HepG2 (cell line): ENCODE results near the gene FOXR1. TPM values are rescaled to one million over a fixed set of nuclear protein-coding genes. Genes with fewer than 3 reads are reported as not detected.

Source experiments
- EEA1 ChIP-seq: sonication (generic); formaldehyde crosslinking; IDR thresholded peaks from 2 replicates; pipeline ENCODE4 v1.5.1; 2020; ENCODE audit warnings: mild to moderate bottlenecking, missing genetic modification reagents, borderline replicate concordance
- HES4 ChIP-seq: sonication (generic); formaldehyde crosslinking; IDR thresholded peaks from 2 replicates; pipeline ENCODE4 v1.9.0; 2021; ENCODE audit warnings: mild to moderate bottlenecking, missing genetic modification reagents, borderline replicate concordance
- ZNF687 ChIP-seq: sonication (generic); formaldehyde crosslinking; IDR thresholded peaks from 2 replicates; pipeline ENCODE4 v1.5.1; 2020; ENCODE audit warnings: mild to moderate bottlenecking, missing genetic modification reagents, moderate library complexity
- ZNF879 ChIP-seq: sonication (generic); formaldehyde crosslinking; IDR thresholded peaks from 2 replicates; pipeline ENCODE4 v1.8.1; 2023; ENCODE audit warnings: missing genetic modification reagents
- polyA plus RNA-seq, 8 experiments: library from polyadenylated mRNA; depleted of rRNA in 3 of 8; stranded (reverse) in 7 of 8; unstranded in 1 of 8; fragments of >200 nt; fragmentation: Illumina TruSeq in 4 of 8; extraction: Trizol in 4 of 8; gene quantifications; 2 replicates each; pipeline versions ENCODE4 v1.2.1 to v1.2.3, GENCODE V29; 2011 to 2016; ENCODE audit warnings: low read depth in 4 of 8, missing spikeins in 1 of 8, mixed read lengths in 1 of 8; ENCODE audit not compliant: insufficient read depth in 1 of 8
- total RNA-seq, 5 experiments: library from RNA; depleted of rRNA; stranded (reverse); fragments of >200 nt; fragmentation: Illumina TruSeq; extraction: Trizol; gene quantifications; 2 replicates each; pipeline ENCODE4 v1.2.3, GENCODE V29; 2016; ENCODE audit warnings: low read depth in 1 of 5
- TF ChIP-seq, protein P1 (sequence below): sonication (generic); formaldehyde crosslinking; IDR thresholded peaks from 2 replicates; pipeline ENCODE4 v1.4.0; 2020; ENCODE audit warnings: missing genetic modification reagents
- TF ChIP-seq, protein P2 (sequence below): sonication (generic); formaldehyde crosslinking; IDR thresholded peaks from 2 replicates; pipeline ENCODE4 v1.4.0; 2020; ENCODE audit warnings: mild to moderate bottlenecking, missing genetic modification reagents

FOXR1 gene
- total and polyA plus RNA-seq, 2 of the 13 experiments (the other 11 are each of a cell fraction or from before 2014, with no cell fraction given): not detected

- TF ChIP-seq ZNF687 (CRISPR knock-in tag) (peak; percentile 53; the same call in 1 of the 2 replicates), HES4 (CRISPR knock-in tag) (0 out of 2 replicates have a peak, but pooled peaks have one; percentile 26), ZNF879 (CRISPR knock-in tag) (peak; percentile 52; the same call in 1 of the 2 replicates), EEA1 (CRISPR knock-in tag) (0 out of 2 replicates have a peak, but pooled peaks have one; percentile 34)
- TF ChIP-seq, protein P1, sequence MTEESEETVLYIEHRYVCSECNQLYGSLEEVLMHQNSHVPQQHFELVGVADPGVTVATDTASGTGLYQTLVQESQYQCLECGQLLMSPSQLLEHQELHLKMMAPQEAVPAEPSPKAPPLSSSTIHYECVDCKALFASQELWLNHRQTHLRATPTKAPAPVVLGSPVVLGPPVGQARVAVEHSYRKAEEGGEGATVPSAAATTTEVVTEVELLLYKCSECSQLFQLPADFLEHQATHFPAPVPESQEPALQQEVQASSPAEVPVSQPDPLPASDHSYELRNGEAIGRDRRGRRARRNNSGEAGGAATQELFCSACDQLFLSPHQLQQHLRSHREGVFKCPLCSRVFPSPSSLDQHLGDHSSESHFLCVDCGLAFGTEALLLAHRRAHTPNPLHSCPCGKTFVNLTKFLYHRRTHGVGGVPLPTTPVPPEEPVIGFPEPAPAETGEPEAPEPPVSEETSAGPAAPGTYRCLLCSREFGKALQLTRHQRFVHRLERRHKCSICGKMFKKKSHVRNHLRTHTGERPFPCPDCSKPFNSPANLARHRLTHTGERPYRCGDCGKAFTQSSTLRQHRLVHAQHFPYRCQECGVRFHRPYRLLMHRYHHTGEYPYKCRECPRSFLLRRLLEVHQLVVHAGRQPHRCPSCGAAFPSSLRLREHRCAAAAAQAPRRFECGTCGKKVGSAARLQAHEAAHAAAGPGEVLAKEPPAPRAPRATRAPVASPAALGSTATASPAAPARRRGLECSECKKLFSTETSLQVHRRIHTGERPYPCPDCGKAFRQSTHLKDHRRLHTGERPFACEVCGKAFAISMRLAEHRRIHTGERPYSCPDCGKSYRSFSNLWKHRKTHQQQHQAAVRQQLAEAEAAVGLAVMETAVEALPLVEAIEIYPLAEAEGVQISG (CRISPR knock-in tag): 0 out of 2 replicates have a peak, but pooled peaks have one; percentile 6
- TF ChIP-seq, protein P2, sequence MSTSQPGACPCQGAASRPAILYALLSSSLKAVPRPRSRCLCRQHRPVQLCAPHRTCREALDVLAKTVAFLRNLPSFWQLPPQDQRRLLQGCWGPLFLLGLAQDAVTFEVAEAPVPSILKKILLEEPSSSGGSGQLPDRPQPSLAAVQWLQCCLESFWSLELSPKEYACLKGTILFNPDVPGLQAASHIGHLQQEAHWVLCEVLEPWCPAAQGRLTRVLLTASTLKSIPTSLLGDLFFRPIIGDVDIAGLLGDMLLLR (CRISPR knock-in tag): 0 out of 2 replicates have a peak, but pooled peaks have one; percentile 26
Observed at GRCh38 chr11:119027561-119028345, 56.2 kb downstream of the FOXR1 start (continued).
